ENCODE data around the gene ALDH1L2.

ALDH1L2 gene

GRCh38 chr12:105113094-105113493 is 28.8 kb upstream of the ALDH1L2 start:
- CTCF ChIA-PET = no interaction called here
- no peak overlapping the region for H3K4me3 ChIP-seq (ENCODE audit: low read depth, low read length)
- POLR2A ChIA-PET = no interaction called here

GRCh38 chr12:105110851-105111250 is 26.6 kb upstream of the ALDH1L2 start:
- POLR2A ChIA-PET = no interaction called here
- Histone ChIP-seq H3K4me1 (ENCODE audit: control insufficient read depth, insufficient read depth, low read length) (peaks cover 12% of the 10 kb centered on the region), H3K36me3 (ENCODE audit: control insufficient read depth in 2 of 2, insufficient read depth in 1 of 2, low read length in 2 of 2) (peaks cover 17 to 27% of the 10 kb centered on the region in 2 experiments; a peak in 2 of 3 replicates), H3K27ac (ENCODE audit: extremely low read depth, low read depth, low read length) (no peak overlapping the region), H3K9me3 (ENCODE audit: control insufficient read depth, insufficient read depth, low read depth, low read length) (no peaks in the 10 kb centered on the region), H3K4me3 (ENCODE audit: low read depth, low read length) (no peak overlapping the region; the same call in 1 of the 2 replicates)
- TF ChIP-seq ZNF416 (tag by site-specific recombination; IDR thresholded peaks at IDR 0.05) (no peak), ZNF600 (tag by site-specific recombination; IDR thresholded peaks at IDR 0.05) (no peak), ZNF280C (tag by site-specific recombination; IDR thresholded peaks at IDR 0.05) (no peak), ZNF624 (tag by site-specific recombination; IDR thresholded peaks at IDR 0.05) (no peak), TRIM28 (IDR thresholded peaks at IDR 0.05; ENCODE audit: borderline replicate concordance, low read length) (no peak), KLF16 (tag by site-specific recombination; IDR thresholded peaks at IDR 0.05) (no peak), ZNF580 (tag by site-specific recombination; IDR thresholded peaks at IDR 0.05) (no peak), ZNF280D (tag by site-specific recombination; IDR thresholded peaks at IDR 0.05) (no peak), ZNF768 (tag by site-specific recombination; IDR thresholded peaks at IDR 0.05) (no peak), ZBTB26 (tag by site-specific recombination; optimal IDR thresholded peaks at IDR 0.05) (no peak), ZNF292 (tag by site-specific recombination; IDR thresholded peaks at IDR 0.05; ENCODE audit: borderline replicate concordance, low read depth) (no peak), ZNF561 (tag by site-specific recombination; IDR thresholded peaks at IDR 0.05; ENCODE audit: borderline replicate concordance) (no peak), ZNF785 (tag by site-specific recombination; IDR thresholded peaks at IDR 0.05) (no peak)
- CTCF ChIA-PET = no interaction called here

More at GRCh38 chr12:105113094-105113493, 28.8 kb upstream of the ALDH1L2 start:
- Histone ChIP-seq H3K4me1 (ENCODE audit: control insufficient read depth, insufficient read depth, low read length) (peaks cover 10% of the 10 kb centered on the region), H3K36me3 (ENCODE audit: control insufficient read depth in 2 of 2, insufficient read depth in 1 of 2, low read length in 2 of 2) (peaks cover 24 to 47% of the 10 kb centered on the region in 2 experiments; a peak in 2 of 3 replicates), H3K9me3 (ENCODE audit: control insufficient read depth, insufficient read depth, low read depth, low read length) (no peaks in the 10 kb centered on the region), H3K27ac (ENCODE audit: extremely low read depth, low read depth, low read length) (no peak overlapping the region)
- TF ChIP-seq ZNF324 (tag by site-specific recombination; IDR thresholded peaks at IDR 0.05) = no peak
- no peak for TF ChIP-seq ZNF221 (tag by site-specific recombination; IDR thresholded peaks at IDR 0.05; ENCODE audit: borderline replicate concordance)
- TF ChIP-seq PRDM6 (tag by site-specific recombination; IDR thresholded peaks at IDR 0.05) = peak; percentile 71
- TF ChIP-seq SCRT2 (tag by site-specific recombination; IDR thresholded peaks at IDR 0.05) = peak; percentile 83
- peak; percentile 36; the same call in 1 of the 2 replicates for TF ChIP-seq FEZF1 (tag by site-specific recombination; IDR thresholded peaks at IDR 0.05)
- no peak for TF ChIP-seq ZFP69B (tag by site-specific recombination; IDR thresholded peaks at IDR 0.05)
- TF ChIP-seq ZNF449 (tag by site-specific recombination; IDR thresholded peaks at IDR 0.05) = peak; percentile 97
- TF ChIP-seq SCRT1 (tag by site-specific recombination; IDR thresholded peaks at IDR 0.05; ENCODE audit: borderline replicate concordance) = peak; percentile 49; the same call in 1 of the 2 replicates

Measured in HEK293 (cell line).